Measurements from ENCODE around the gene IL1RL1.

DNA sequence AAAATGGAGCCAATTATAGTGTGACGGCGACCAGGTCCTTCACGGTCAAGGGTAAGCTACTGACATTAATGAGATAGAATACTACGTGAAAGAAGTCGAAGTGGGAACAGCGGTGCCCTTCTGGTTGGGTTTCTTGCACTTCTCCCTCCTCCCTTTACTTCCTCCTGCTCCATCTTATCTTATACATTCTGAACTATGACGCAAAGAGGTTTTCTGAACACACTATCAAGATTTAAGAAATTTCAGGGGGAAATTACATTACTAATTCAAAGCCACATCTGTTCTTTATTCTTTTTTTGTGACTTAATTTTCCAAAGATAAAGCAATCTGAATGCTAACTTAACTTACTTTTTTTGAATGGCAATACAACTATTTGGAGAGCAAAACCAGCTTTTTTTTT lies 29.4 kb downstream of the IL1RL1 start:
- TF ChIP-seq CTCF (conservative IDR thresholded peaks at IDR 0.05; ENCODE audit: low read depth, low read length) (no peak), EZH2 (IDR thresholded peaks at IDR 0.05; ENCODE audit: low read length, unreplicated experiment) (no peak), EZH2phosphoT487 (IDR thresholded peaks at IDR 0.05; ENCODE audit: borderline replicate concordance, low read length) (no peak)
